Camera-type eye (tissue), 1 donor: ENCODE results near the gene MUC21. TPM values are rescaled to one million over a fixed set of nuclear protein-coding genes. Genes with fewer than 3 reads are reported as not detected.

Experiments
- total RNA-seq: library from RNA; depleted of rRNA; stranded (reverse); fragments of >200 nt; gene quantifications from one replicate; pipeline ENCODE4 v1.2.3, GENCODE V29; 2014

Gene MUC21
- total RNA-seq = 0.11 TPM

GRCh38 chr6:30983439-30983838 lies at the start of gene MUC21:
MUC21 (plus strand) TSS chr6:30983718; CDS start chr6:30983959, 241 bp downstream.

GRCh38 chr6:30940361-30940986 lies 43.0 kb upstream of the MUC21 start, which contains the start of gene MUCL3:
MUCL3 (plus strand) TSS chr6:30940973; CDS start chr6:30941000, 27 bp downstream.

GRCh38 chr6:31010393-31011060 lies 27.0 kb downstream of the MUC21 start, which contains the start of gene MUC22:
MUC22 (plus strand) TSS chr6:31010474; CDS start chr6:31010707, 233 bp downstream.

Other genes with a start within 250 kb of the MUC21 start
- gene FLOT1, start 241.0 kb upstream of the MUC21 start, total RNA-seq = 68.1 TPM
- gene IER3, start 239.2 kb upstream of the MUC21 start, total RNA-seq = 7.5 TPM
- gene DDR1, start 99.2 kb upstream of the MUC21 start, total RNA-seq = 148 TPM
- gene GTF2H4, start 75.5 kb upstream of the MUC21 start, total RNA-seq = 20.6 TPM
- gene VARS2, start 69.5 kb upstream of the MUC21 start, total RNA-seq = 30.6 TPM
- not detected for gene SFTA2, start 51.5 kb upstream of the MUC21 start, total RNA-seq
- gene MUCL3, start 42.7 kb upstream of the MUC21 start, total RNA-seq = not detected
- gene MUC22, start 26.8 kb downstream of the MUC21 start, total RNA-seq = 0.11 TPM
- gene C6orf15, start 128.9 kb downstream of the MUC21 start, total RNA-seq = not detected
- gene PSORS1C1, start 131.1 kb downstream of the MUC21 start, total RNA-seq = 0.22 TPM
- gene CDSN, start 136.7 kb downstream of the MUC21 start, total RNA-seq = not detected
- not detected for gene PSORS1C2, start 155.3 kb downstream of the MUC21 start, total RNA-seq
- 15.3 TPM for gene CCHCR1, start 174.1 kb downstream of the MUC21 start, total RNA-seq
- 10.0 TPM for gene TCF19, start 174.9 kb downstream of the MUC21 start, total RNA-seq
- not detected for gene POU5F1, start 187.0 kb downstream of the MUC21 start, total RNA-seq